Metanephros (tissue), 2 donors: ENCODE results near the gene PRM3. TPM values are rescaled to one million over a fixed set of nuclear protein-coding genes. Genes with fewer than 3 reads are reported as not detected.

Experiments
- small RNA-seq: library from RNA; depleted of rRNA; stranded (forward); fragments of <200 nt; gene quantifications from one replicate; pipeline ENCODE3, GENCODE V24; 2014; ENCODE audit warnings: low replicate concordance
- total RNA-seq: library from RNA; depleted of rRNA; stranded (reverse); fragments of >200 nt; gene quantifications from one replicate; pipeline ENCODE4 v1.2.3, GENCODE V29; 2014

The PRM3 gene, protein sequence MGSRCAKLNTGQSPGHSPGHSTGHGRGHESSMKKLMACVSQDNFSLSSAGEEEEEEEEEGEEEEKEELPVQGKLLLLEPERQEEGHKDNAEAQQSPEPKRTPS
- total RNA-seq, result not detected

DNA sequence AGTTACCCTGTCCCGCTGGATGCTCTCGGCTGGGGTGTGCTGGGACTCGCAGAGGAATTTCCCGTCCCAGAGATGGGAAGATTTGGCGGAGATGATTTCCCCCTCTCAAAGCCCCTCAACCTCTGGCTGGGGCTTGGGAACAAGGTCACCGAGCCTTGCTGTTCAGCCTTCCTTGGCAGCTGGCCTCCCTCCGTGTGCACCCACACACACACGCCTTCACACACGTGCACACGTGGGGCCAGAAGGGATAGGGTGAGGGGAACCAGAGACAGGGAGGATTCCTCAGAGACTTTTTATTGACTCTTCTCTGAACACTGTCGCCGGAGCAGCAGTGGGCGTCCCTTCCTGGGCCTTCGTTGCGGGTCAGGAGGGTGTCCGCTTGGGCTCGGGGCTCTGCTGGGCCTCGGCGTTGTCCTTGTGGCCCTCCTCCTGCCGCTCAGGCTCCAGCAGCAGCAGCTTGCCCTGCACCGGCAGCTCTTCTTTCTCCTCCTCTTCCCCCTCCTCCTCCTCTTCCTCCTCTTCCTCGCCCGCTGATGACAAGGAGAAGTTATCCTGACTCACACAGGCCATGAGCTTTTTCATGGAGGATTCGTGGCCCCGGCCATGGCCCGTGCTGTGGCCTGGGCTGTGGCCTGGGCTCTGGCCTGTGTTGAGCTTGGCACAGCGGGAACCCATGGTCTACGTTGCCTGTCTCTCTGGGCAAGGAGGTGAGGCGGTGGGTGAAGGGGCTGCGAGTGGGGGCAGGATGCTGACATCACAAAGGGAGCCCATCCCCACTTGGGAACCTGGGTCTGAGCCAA is at the start of gene PRM3:
TSS of gene PRM3 (minus strand) at position 709 of the 800 bp plus-strand sequence. CDS start at position 675, 34 bp downstream.

DNA sequence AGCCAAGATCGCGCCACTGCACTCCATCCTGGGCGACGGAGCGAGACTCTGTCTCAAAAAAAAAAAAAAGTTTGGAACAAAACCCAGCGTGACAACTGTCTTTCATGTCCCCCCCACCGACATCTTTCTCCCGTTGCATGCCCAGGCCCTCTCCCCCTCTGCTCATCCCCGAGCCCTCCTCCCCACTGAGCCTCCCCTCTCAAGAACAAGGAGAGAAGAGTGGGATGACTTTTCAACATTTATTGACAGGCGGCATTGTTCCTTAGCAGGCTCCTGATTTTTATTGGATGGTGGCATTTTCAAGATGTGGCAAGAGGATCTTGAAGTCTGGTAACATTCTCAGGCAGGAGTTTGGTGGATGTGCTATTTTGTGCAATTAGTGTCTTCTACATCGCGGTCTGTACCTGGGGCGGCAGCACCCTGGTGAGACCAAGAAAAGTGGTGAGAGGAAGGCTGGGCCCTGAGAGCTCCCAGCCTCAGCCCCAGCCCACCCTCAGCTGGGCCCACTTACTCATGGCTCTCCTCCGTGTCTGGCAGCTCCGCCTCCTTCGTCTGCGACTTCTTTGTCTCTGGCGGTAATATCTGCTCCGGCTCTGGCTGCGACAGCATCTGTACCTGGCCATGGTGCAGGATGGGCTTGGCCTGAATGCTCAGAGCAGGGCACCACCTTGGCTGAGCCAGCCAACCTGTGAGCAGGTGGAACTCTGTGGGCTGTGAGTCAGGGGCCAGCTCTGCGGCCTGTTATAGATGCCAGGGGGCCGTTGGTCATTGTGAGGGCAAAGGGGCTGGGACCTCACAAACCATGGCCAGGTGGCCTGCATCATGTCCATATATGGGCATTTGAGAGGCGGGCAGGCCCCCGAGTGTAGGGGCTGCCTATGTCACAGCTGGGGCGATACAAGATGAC is 7.4 kb upstream of the PRM3 start, which contains the start of gene PRM1:
TSS of gene PRM1 (minus strand) at position 715 of the 907 bp plus-strand sequence. CDS start at position 623, 92 bp downstream.

DNA sequence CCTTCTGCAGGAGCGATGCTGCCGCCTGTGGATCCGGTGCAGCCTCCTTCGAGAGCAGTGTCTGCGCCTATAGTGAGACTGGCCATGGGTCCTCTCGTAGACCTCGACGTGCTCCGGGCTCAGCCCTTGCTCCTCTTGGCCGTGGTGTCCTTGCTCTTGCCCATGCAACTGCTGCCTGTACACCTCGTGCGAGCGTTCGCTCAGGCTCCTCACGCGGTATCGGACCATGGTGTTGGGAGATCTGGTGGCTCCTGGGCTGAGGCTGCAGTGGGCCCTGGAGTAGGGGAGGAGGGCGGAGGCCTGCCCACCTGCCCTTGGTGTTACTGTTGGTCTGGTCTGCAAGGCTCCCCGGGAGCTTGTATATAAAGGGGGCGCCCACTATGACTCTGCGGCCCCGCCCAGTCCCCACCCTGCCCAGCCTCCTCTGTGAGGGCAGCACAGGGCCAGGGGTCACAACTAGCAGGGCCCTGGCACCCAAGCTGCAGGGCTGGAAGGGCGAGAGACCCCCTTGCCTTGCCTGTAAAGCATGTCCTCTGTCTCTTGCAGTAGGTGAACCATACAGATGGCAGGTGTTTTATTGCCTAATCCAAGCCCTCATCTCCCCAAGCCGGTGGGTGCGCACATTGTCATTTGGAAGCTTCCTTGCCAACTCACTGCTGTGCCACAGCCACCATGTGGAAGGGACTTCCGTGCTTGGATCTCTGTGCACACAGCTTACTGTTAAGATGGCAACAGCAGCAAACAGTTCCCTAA is 2.9 kb upstream of the PRM3 start, which contains the start of gene PRM2:
TSS of gene PRM2 (minus strand) at position 338 of the 753 bp plus-strand sequence. CDS start at position 228, 110 bp downstream.

DNA sequence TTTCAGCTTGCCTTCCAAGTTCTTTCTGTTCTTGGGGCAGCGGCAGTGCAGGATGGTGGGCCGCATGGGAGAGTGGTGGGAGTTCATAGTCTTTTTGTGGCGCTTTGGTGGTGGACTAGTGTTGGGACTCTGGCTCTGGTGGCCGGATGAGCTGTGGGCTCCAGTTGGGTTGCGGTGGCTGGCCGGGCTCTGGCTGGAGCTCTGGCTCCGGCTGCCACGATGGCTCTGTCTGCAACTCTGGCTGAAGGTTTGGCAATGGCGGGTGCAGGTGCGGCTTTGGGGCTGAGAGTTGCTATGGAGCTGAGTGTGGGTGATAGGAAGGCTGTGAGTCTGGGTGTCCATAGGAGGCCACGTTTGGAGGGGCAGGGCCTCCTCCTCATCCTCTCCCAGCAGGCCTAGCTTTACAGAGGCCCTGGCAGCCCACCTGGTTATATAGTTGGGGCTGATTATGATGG is 4.5 kb downstream of the PRM3 start, which contains the start of gene TNP2:
TSS of gene TNP2 (minus strand) at position 405 of the 455 bp plus-strand sequence. CDS start at position 342, 63 bp downstream.

DNA sequence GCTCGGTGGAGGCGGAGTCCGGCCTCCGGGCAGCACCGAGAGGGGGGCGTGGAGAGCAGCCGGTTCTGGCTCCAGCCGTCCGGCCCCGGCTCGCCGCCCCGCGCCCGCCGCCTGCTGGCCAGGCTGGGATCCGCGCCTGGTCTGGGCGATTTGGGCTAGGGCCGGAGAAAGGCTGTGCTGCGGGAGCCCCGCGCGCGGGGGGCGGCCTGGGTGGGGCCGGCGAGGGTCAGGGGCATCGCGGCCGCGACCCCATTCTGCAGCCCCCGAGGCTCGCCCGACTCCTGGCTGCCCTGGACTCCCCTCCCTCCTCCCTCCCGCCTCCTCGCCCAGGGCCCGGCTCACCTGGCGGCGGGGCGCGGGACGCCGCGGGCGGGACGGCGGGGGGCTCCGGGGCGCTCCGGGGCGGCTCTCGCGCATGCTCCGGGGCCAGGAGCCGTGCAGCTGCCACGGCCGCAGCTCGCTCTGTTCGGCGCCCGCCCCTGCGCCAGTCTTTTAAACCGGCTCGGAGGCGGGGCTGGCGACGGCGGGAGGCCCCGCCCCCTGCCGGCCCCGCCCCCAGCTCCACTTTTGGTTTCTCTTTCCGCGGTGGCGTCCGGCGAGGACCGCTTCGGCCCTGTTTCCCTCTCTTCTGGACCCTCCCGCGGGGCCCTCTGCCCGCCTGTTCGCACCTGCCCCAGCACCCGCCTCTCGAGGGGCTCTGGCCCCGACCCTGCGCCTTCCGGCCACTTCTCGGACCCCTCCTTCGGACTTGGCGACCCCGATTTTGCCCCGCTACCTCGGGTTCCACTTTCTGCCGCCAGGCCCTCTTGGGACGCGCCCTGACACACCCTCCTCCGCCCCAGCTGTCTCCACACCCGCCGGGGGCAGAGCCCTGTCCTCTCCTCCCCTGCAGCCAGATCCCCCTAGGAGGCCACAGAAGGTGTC is 17.4 kb downstream of the PRM3 start, which contains the start of gene SOCS1:
TSS of gene SOCS1 (minus strand) at position 468 of the 924 bp plus-strand sequence. CDS start 726 bp downstream, outside the sequence.

Small RNA genes lying within 50 kb of the gene (small RNA-seq; reads per million reads assigned to genes)
- gene MIR548H2, result not detected
- not detected for gene RF00019
- gene RF00554, result not detected

Other genes starting within 250 kb of the PRM3 start
- gene SOCS1, start 17.4 kb downstream of the PRM3 start, total RNA-seq, result 25.8 TPM
- gene TNP2, start 4.3 kb downstream of the PRM3 start, total RNA-seq, result not detected
- not detected for gene PRM2, start 2.9 kb upstream of the PRM3 start, total RNA-seq
- not detected for gene PRM1, start 7.7 kb upstream of the PRM3 start, total RNA-seq
- gene RMI2, start 71.8 kb upstream of the PRM3 start, total RNA-seq, result 11.4 TPM